ENCODE data around the gene AGR3. TPM values are rescaled to one million over a fixed set of nuclear protein-coding genes. Genes with fewer than 3 reads are reported as not detected.

Gene AGR3
- total and polyA plus RNA-seq, 2 experiments from 2014 or later, result not detected

DNA sequence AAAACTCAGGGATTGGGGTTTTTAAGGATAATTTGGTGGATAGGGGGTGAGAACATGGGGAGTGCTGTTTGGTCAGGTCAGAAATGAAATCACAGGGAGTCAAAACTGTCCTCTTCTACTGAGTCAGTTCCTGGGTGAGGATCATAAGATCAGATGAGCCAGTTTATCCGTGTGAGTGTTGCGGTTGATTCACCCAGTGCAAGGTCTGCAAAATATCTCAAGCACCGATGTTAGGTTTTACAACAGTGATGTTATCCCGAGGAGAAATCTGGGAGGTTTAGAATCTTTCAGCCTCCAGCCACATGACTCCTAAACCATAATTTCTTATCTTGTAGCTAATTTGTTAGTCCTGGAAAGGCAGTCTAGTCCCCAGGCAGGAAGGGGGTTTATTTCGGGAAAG is 45.3 kb downstream of the AGR3 start:
- no peaks in the 10 kb centered on the region for H3K79me2 ChIP-seq (ENCODE audit: insufficient read depth)
- no peak overlapping the region for H3K4me3 ChIP-seq
- peaks cover 25% of the 10 kb centered on the region for H3K4me1 ChIP-seq (ENCODE audit: insufficient read depth)
- DNase-seq, result no peak
- no peaks in the 10 kb centered on the region for H4K20me1 ChIP-seq (ENCODE audit: insufficient read depth)
- H3K36me3 ChIP-seq (ENCODE audit: low read depth), result no peaks in the 10 kb centered on the region
- H3K27ac ChIP-seq, result no peak overlapping the region
- 79 to 80% methylated on average over 5 of the region's 5 CpGs for WGBS, 2 experiments (ENCODE audit: low coverage in 1 of 2, low lambda C conversion rate in 2 of 2, missing lambda C conversion rate in 2 of 2)
- no peaks in the 10 kb centered on the region for H3K27me3 ChIP-seq (replicated peaks; ENCODE audit: insufficient read depth)
- TF ChIP-seq EZH2phosphoT487 (IDR thresholded peaks at IDR 0.05; ENCODE audit: insufficient read depth, low read depth), result no peak
- TF ChIP-seq EZH2 (IDR thresholded peaks at IDR 0.05; ENCODE audit: insufficient read depth, poor library complexity, severe bottlenecking), result no peak
- H3K9ac ChIP-seq, result no peak overlapping the region
- H3F3A ChIP-seq (ENCODE audit: insufficient read depth), result peaks cover 18% of the 10 kb centered on the region
- no peak overlapping the region for H2AFZ ChIP-seq
- no peaks in the 10 kb centered on the region for H3K9me2 ChIP-seq (ENCODE audit: insufficient read depth)
- no peak overlapping the region for H3K4me2 ChIP-seq (ENCODE audit: unreplicated experiment)
- H3K9me3 ChIP-seq (ENCODE audit: low read depth), result no peaks in the 10 kb centered on the region
- in situ Hi-C loops (cut with MboI), result no loop called here

DNA sequence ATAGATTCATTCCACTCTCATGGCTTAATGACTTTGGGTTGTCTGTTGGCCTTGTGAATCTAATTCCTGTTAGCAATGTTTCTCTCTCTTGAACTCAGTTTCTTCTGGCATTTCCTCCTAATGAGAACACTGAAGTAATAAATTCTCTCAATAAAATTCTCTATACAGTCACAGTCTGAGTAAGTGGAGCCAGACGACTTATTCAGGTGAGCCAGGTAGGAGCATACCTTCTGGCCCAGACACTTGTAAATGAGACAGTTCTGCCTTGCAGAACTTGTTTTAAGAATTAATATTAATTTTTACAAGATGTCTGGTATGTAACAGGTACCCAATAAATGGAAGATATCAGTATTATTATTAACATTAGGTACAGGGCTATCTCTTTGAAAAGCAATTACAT is 48.4 kb downstream of the AGR3 start:
- Histone ChIP-seq H3K4me3 (no peak overlapping the region), H4K20me1 (ENCODE audit: insufficient read depth) (no peaks in the 10 kb centered on the region), H3K36me3 (ENCODE audit: low read depth) (no peaks in the 10 kb centered on the region), H3K9me2 (ENCODE audit: insufficient read depth) (no peaks in the 10 kb centered on the region), H3K9ac (no peak overlapping the region), H3K27me3 (replicated peaks; ENCODE audit: insufficient read depth) (no peaks in the 10 kb centered on the region), H3F3A (ENCODE audit: insufficient read depth) (no peaks in the 10 kb centered on the region), H3K79me2 (ENCODE audit: insufficient read depth) (no peaks in the 10 kb centered on the region), H3K9me3 (ENCODE audit: low read depth) (no peaks in the 10 kb centered on the region), H3K4me2 (ENCODE audit: unreplicated experiment) (no peak overlapping the region), H3K27ac (no peak overlapping the region), H2AFZ (no peak overlapping the region), H3K4me1 (ENCODE audit: insufficient read depth) (peaks cover 5% of the 10 kb centered on the region; the same call in 1 of the 2 replicates)
- no peak for DNase-seq
- TF ChIP-seq EZH2phosphoT487 (IDR thresholded peaks at IDR 0.05; ENCODE audit: insufficient read depth, low read depth) (no peak), EZH2 (IDR thresholded peaks at IDR 0.05; ENCODE audit: insufficient read depth, poor library complexity, severe bottlenecking) (no peak)
- in situ Hi-C loops (cut with MboI), result no loop called here
- WGBS, 2 experiments (ENCODE audit: low coverage in 1 of 2, low lambda C conversion rate in 2 of 2, missing lambda C conversion rate in 2 of 2), result 83 to 87% methylated on average over 1 of the region's 1 CpG

DNA sequence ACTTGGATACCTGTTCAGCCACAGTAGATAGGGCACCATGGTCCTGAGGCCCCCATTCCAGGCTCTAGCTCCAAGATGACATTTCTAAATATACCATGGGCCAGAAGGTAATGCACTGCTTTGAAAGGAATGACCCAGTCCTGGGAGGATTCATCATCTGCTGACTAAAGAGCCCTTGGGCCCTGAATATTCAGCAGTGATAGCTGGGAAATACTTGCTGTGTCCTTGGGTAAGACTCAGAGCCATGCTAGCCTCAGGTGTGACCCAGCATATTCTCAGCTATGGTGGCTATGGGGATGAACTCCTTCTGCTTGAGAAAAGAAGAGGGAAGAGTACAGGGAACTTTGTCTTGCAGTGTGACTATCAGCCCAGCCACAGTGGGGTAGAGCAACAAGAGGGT is 55.7 kb downstream of the AGR3 start:
- no peak overlapping the region for H3K27ac ChIP-seq
- no peaks in the 10 kb centered on the region for H3K9me3 ChIP-seq (ENCODE audit: low read depth)
- H4K20me1 ChIP-seq (ENCODE audit: insufficient read depth), result no peaks in the 10 kb centered on the region
- TF ChIP-seq EZH2phosphoT487 (IDR thresholded peaks at IDR 0.05; ENCODE audit: insufficient read depth, low read depth) (no peak), EZH2 (IDR thresholded peaks at IDR 0.05; ENCODE audit: insufficient read depth, poor library complexity, severe bottlenecking) (no peak)
- no peaks in the 10 kb centered on the region for H3K4me1 ChIP-seq (ENCODE audit: insufficient read depth)
- no peak overlapping the region for H3K4me3 ChIP-seq
- H3K27me3 ChIP-seq (replicated peaks; ENCODE audit: insufficient read depth), result no peaks in the 10 kb centered on the region
- H3K36me3 ChIP-seq (ENCODE audit: low read depth), result no peaks in the 10 kb centered on the region
- no peaks in the 10 kb centered on the region for H3F3A ChIP-seq (ENCODE audit: insufficient read depth)
- no peak overlapping the region for H2AFZ ChIP-seq
- no peaks in the 10 kb centered on the region for H3K79me2 ChIP-seq (ENCODE audit: insufficient read depth)
- no peaks in the 10 kb centered on the region for H3K9me2 ChIP-seq (ENCODE audit: insufficient read depth)
- DNase-seq, result peak; percentile 11
- H3K9ac ChIP-seq, result no peak overlapping the region
- H3K4me2 ChIP-seq (ENCODE audit: unreplicated experiment), result no peak overlapping the region
- in situ Hi-C loops (cut with MboI), result no loop called here

DNA sequence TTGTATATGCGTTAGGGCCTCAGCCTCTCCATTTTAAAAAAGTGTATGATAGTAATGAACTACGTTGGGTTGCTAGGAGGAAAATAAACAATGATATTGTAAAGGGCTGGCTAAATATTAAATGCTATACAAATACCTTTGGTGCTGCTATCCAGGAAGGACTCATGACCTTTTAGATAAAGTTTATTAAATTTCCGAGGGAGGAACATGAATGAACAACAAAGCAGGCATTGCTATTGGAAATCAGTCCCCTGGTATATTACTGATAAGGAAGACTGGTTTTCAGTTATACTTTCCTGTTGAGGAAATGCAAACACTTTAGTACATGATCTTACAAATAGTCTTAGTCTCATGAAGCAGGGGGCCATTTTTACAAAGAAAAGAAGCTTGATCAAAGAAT is 59.8 kb downstream of the AGR3 start:
- Histone ChIP-seq H3K27ac (no peak overlapping the region), H3K9me2 (ENCODE audit: insufficient read depth) (no peaks in the 10 kb centered on the region), H3F3A (ENCODE audit: insufficient read depth) (no peaks in the 10 kb centered on the region), H2AFZ (no peak overlapping the region), H3K79me2 (ENCODE audit: insufficient read depth) (no peaks in the 10 kb centered on the region), H3K9me3 (ENCODE audit: low read depth) (no peaks in the 10 kb centered on the region), H3K27me3 (replicated peaks; ENCODE audit: insufficient read depth) (no peaks in the 10 kb centered on the region), H3K4me2 (ENCODE audit: unreplicated experiment) (no peak overlapping the region), H3K4me1 (ENCODE audit: insufficient read depth) (no peaks in the 10 kb centered on the region), H4K20me1 (ENCODE audit: insufficient read depth) (no peaks in the 10 kb centered on the region), H3K9ac (no peak overlapping the region), H3K4me3 (no peak overlapping the region), H3K36me3 (ENCODE audit: low read depth) (no peaks in the 10 kb centered on the region)
- in situ Hi-C loops (cut with MboI), result no loop called here
- TF ChIP-seq EZH2 (IDR thresholded peaks at IDR 0.05; ENCODE audit: insufficient read depth, poor library complexity, severe bottlenecking) (no peak), EZH2phosphoT487 (IDR thresholded peaks at IDR 0.05; ENCODE audit: insufficient read depth, low read depth) (no peak)
- DNase-seq, result no peak
- 66 to 74% methylated on average over 3 of the region's 3 CpGs for WGBS, 2 experiments (ENCODE audit: low coverage in 1 of 2, low lambda C conversion rate in 2 of 2, missing lambda C conversion rate in 2 of 2)

DNA sequence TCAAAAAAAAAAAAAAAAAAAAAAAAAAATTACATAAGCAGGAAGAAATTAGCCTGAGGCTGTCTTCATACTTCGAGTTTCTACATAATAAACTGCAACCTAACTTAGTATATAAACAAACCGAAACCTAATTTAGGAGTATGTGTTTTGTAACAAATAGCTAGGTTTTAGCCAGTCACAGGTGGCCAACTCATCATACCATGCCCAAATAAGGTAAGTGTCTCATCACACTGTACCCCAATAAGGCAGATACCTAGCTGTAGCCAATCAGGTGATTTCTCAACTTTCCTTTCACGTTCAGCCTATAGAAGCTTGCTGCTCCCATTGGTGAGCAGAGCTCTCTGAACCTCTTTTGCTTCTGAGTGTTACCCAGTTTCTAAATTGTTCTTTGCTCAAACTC is 63.1 kb downstream of the AGR3 start:
- Histone ChIP-seq H3F3A (ENCODE audit: insufficient read depth) (no peaks in the 10 kb centered on the region), H3K4me2 (ENCODE audit: unreplicated experiment) (no peak overlapping the region), H3K9ac (no peak overlapping the region), H3K79me2 (ENCODE audit: insufficient read depth) (no peaks in the 10 kb centered on the region), H3K27me3 (replicated peaks; ENCODE audit: insufficient read depth) (no peaks in the 10 kb centered on the region), H2AFZ (no peak overlapping the region), H4K20me1 (ENCODE audit: insufficient read depth) (no peaks in the 10 kb centered on the region), H3K36me3 (ENCODE audit: low read depth) (no peaks in the 10 kb centered on the region), H3K4me3 (no peak overlapping the region), H3K4me1 (ENCODE audit: insufficient read depth) (no peaks in the 10 kb centered on the region), H3K9me2 (ENCODE audit: insufficient read depth) (no peaks in the 10 kb centered on the region), H3K27ac (no peak overlapping the region), H3K9me3 (ENCODE audit: low read depth) (no peaks in the 10 kb centered on the region)
- no peak for DNase-seq
- 92 to 96% methylated on average over 3 of the region's 3 CpGs for WGBS, 2 experiments (ENCODE audit: low coverage in 1 of 2, low lambda C conversion rate in 2 of 2, missing lambda C conversion rate in 2 of 2)
- TF ChIP-seq EZH2phosphoT487 (IDR thresholded peaks at IDR 0.05; ENCODE audit: insufficient read depth, low read depth) (no peak), EZH2 (IDR thresholded peaks at IDR 0.05; ENCODE audit: insufficient read depth, poor library complexity, severe bottlenecking) (no peak)
- in situ Hi-C loops (cut with MboI), result no loop called here
